CD8-positive, alpha-beta memory T cell (primary cell): ENCODE data around the gene ZNF701. TPM values are rescaled to one million over a fixed set of nuclear protein-coding genes. Genes with fewer than 3 reads are reported as not detected.
"Not testable (repeated sequence)": the region's sequence is repeated elsewhere in the genome, so short reads cannot be mapped to it uniquely, and the experiment has no call there.

ENCODE experiments used
- CTCF ChIA-PET: fragments of 350-600 bp; sonication (Branson Sonifier 250); formaldehyde crosslinking; loops from one replicate; lab custom pipeline; 2021; ENCODE audit warnings: antibody characterized with exemption; lab: Charles Lee
- POLR2A ChIA-PET: fragments of 350-600 bp; sonication (Branson Sonifier 250); formaldehyde crosslinking; loops from one replicate; lab custom pipeline; 2021; ENCODE audit warnings: antibody characterized with exemption; lab: Charles Lee
- DNase-seq, 5 donors: peaks; one replicate each; pipeline versions ENCODE4 v3.0.0 to v3.0.0-alpha.2; 2020 to 2022; ENCODE audit warnings: mixed read lengths in 1 of 5
- H3K27ac ChIP-seq: one replicate; pipeline ENCODE4 v1.7.0; 2013; ENCODE audit warnings: low read depth, mild to moderate bottlenecking, low read length, moderate library complexity
- H3K27me3 ChIP-seq: 2 replicates; pipeline ENCODE4 v1.7.0; 2013; ENCODE audit warnings: low read length, mild to moderate bottlenecking; ENCODE audit not compliant: insufficient read depth, poor library complexity, severe bottlenecking
- H3K36me3 ChIP-seq: 2 replicates; pipeline ENCODE4 v1.7.0; 2013; ENCODE audit warnings: mild to moderate bottlenecking, low read length, moderate library complexity; ENCODE audit not compliant: insufficient read depth
- H3K4me1 ChIP-seq: 2 replicates; pipeline ENCODE4 v1.7.0; 2013; ENCODE audit warnings: mild to moderate bottlenecking, low read length, moderate library complexity; ENCODE audit not compliant: insufficient read depth
- H3K4me3 ChIP-seq: 2 replicates; pipeline ENCODE4 v1.7.0; 2013; ENCODE audit warnings: mild to moderate bottlenecking, low read length
- H3K9me3 ChIP-seq: 2 replicates; pipeline ENCODE4 v1.7.0; 2013; ENCODE audit warnings: mild to moderate bottlenecking, low read length
- H3K27ac Mint-ChIP-seq, 8 donors: one replicate each; pipeline ENCODE4 v1.8.0; 2020 to 2021; ENCODE audit warnings: mixed read lengths in 8 of 8, mild to moderate bottlenecking in 6 of 8, inconsistent platforms in 3 of 8, moderate library complexity in 3 of 8
- H3K27me3 Mint-ChIP-seq, 2 donors: one replicate each; pipeline ENCODE4 v1.8.0; 2020 to 2021; ENCODE audit warnings: mixed read lengths in 2 of 2, mild to moderate bottlenecking in 1 of 2, moderate library complexity in 1 of 2
- H3K36me3 Mint-ChIP-seq, 3 donors: one replicate each; pipeline ENCODE4 v1.8.0; 2020 to 2021; ENCODE audit warnings: mixed read lengths in 3 of 3, inconsistent platforms in 1 of 3, mild to moderate bottlenecking in 1 of 3
- H3K4me1 Mint-ChIP-seq, 3 donors: one replicate each; pipeline ENCODE4 v1.8.0; 2020 to 2021; ENCODE audit warnings: mixed read lengths in 3 of 3, inconsistent platforms in 1 of 3, mild to moderate bottlenecking in 1 of 3
- H3K4me3 Mint-ChIP-seq, 7 donors: one replicate each; pipeline ENCODE4 v1.8.0; 2020 to 2021; ENCODE audit warnings: mixed read lengths in 7 of 7, mild to moderate bottlenecking in 6 of 7, moderate library complexity in 4 of 7, inconsistent platforms in 2 of 7
- H3K9me3 Mint-ChIP-seq, 5 donors: one replicate each; pipeline ENCODE4 v1.8.0; 2020 to 2022; ENCODE audit warnings: mixed read lengths in 5 of 5, mild to moderate bottlenecking in 3 of 5, moderate library complexity in 2 of 5, inconsistent platforms in 1 of 5
- polyA plus RNA-seq: library from polyadenylated mRNA; unstranded; fragments of 300-500 nt; fragmentation: Illumina TruSeq; gene quantifications from one replicate; pipeline ENCODE4 v1.2.3, GENCODE V29; 2021
- total RNA-seq, 2 experiments: library from RNA; stranded (reverse); gene quantifications; one replicate each; pipeline ENCODE4 v1.2.3, GENCODE V29; 2021

The ZNF701 gene
- total and polyA plus RNA-seq, 3 experiments from 2014 or later = 16.8 to 18.3 (median 17.7) TPM

GRCh38 chr19:52535385-52535770, 34.7 kb upstream of the ZNF701 start:
- peaks cover 44 to 68% (median 56%) of the 10 kb centered on the region in 3 donors for H3K4me1 Mint-ChIP-seq
- peak in 2 of 5 donors; percentile 30 to 57 for DNase-seq
- peaks cover 8 to 36% (median 13%) of the 10 kb centered on the region in 3 donors for H3K36me3 Mint-ChIP-seq
- peak overlapping the region; percentile 47 for H3K27ac ChIP-seq
- not testable (repeated sequence) for H3K4me1 ChIP-seq, H3K36me3 ChIP-seq, H3K27me3 Mint-ChIP-seq, H3K9me3 ChIP-seq, H3K9me3 Mint-ChIP-seq, H3K27me3 ChIP-seq
- ChIA-PET CTCF (interaction anchor here (0.9 kb wide), 1 partner anchor 8 kb away, joined by 3 read pairs; no protein-coding TSS in a partner anchor), POLR2A (interaction anchor here (0.7 kb wide), 2 partner anchors 9 to 291 kb away, joined by 5 read pairs; no protein-coding TSS in a partner anchor)
- H3K27ac Mint-ChIP-seq = peak overlapping the region; percentile 80 to 99 (median 92)
- H3K4me3 Mint-ChIP-seq = peak overlapping the region; percentile 82 to 96 (median 95)
- peak overlapping the region; percentile 68 for H3K4me3 ChIP-seq

DNA sequence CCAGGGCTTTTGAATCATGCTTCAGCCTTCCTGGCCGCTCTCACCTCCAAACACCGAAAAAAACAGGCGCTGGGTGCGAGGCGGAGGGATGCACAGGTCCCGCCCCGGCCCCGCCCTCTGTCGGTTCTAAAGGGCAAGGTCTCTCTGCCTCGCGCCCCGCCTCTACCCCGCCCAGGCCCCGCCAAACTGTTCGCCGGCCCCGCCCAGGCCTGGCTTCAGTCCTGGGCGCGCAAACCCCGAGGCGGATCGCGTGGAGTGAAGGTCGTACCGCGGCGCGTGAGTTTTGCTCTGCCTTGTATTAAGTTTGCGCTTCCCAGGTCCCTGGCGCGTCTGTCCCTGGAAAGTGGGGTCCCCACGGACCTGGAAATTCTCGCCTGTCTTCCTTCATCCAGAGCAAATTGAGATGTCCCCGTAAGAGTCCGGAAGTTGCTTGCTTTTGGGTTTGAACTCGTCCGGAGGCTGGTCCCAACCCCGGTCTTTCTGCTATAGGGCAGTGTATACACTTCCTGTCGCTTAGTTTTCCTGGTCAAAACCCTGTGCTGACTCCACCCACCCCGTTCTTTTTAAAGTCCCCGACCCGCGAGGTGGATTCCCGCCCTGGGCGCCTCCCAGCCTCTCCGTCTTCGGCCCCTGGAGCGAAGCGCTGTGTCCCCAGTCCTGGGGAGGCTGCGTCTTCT, 34.2 kb upstream of the ZNF701 start:
- Histone ChIP-seq H3K4me1 (peaks cover 6% of the 10 kb centered on the region), H3K9me3 (no peaks in the 10 kb centered on the region), H3K27ac (peak overlapping the region; percentile 47), H3K36me3 (no peaks in the 10 kb centered on the region), H3K27me3 (no peaks in the 10 kb centered on the region), H3K4me3 (peak overlapping the region; percentile 78)
- H3K36me3 Mint-ChIP-seq = peaks cover 11 to 41% (median 13%) of the 10 kb centered on the region in 3 donors
- peak overlapping the region; percentile 80 to 99 (median 92) for H3K27ac Mint-ChIP-seq
- ChIA-PET CTCF (no interaction called here), POLR2A (interaction anchor here (0.7 kb wide), 1 partner anchor 290 kb away, joined by 5 read pairs; no protein-coding TSS in a partner anchor)
- no peaks in the 10 kb centered on the region for H3K27me3 Mint-ChIP-seq
- DNase-seq = peak; percentile 78 to 94 (median 91)
- H3K4me3 Mint-ChIP-seq = peak overlapping the region; percentile 82 to 96 (median 95)
- peaks cover 46 to 71% (median 61%) of the 10 kb centered on the region in 3 donors for H3K4me1 Mint-ChIP-seq
- H3K9me3 Mint-ChIP-seq = no peaks in the 10 kb centered on the region

DNA sequence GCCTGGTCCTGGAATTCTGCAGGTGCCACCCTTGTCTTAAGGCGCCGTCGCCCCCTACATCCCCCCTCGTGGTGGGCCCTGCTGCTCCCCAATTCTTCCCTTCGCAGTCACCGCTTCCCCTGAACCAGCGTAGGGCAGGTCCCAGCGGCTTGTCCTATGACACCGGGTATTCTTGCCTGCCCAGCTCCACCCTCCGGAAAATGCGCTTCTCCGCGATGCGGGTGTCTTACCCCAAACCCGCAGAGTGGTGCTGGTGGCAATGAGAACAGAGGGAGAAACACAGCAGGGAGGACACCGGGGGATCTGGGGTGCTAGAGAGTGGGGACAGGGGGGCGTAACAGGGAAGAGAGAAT, 33.7 kb upstream of the ZNF701 start:
- peak overlapping the region; percentile 80 to 99 (median 92) for H3K27ac Mint-ChIP-seq
- Histone ChIP-seq H3K4me3 (peak overlapping the region; percentile 78), H3K4me1 (peaks cover 6% of the 10 kb centered on the region), H3K27ac (no peak overlapping the region), H3K9me3 (no peaks in the 10 kb centered on the region), H3K27me3 (no peaks in the 10 kb centered on the region), H3K36me3 (no peaks in the 10 kb centered on the region)
- H3K36me3 Mint-ChIP-seq = peaks cover 11 to 41% (median 13%) of the 10 kb centered on the region in 3 donors
- ChIA-PET CTCF (no interaction called here), POLR2A (no interaction called here)
- H3K4me3 Mint-ChIP-seq = peak overlapping the region; percentile 82 to 96 (median 95)
- no peaks in the 10 kb centered on the region for H3K9me3 Mint-ChIP-seq
- H3K4me1 Mint-ChIP-seq = peaks cover 47 to 71% (median 61%) of the 10 kb centered on the region in 3 donors
- no peaks in the 10 kb centered on the region for H3K27me3 Mint-ChIP-seq
- DNase-seq = peak; percentile 26 to 58 (median 47)

- H3K4me3 ChIP-seq, H3K27me3 Mint-ChIP-seq, H3K9me3 ChIP-seq, DNase-seq, H3K9me3 Mint-ChIP-seq, POLR2A ChIA-PET, H3K36me3 ChIP-seq, CTCF ChIA-PET, H3K27me3 ChIP-seq, H3K27ac ChIP-seq: not testable (repeated sequence)
- Mint-ChIP-seq H3K4me3 (peak overlapping the region in 2 of 7 donors; percentile 17 to 64), H3K36me3 (peaks cover 21 to 44% (median 23%) of the 10 kb centered on the region in 3 donors), H3K27ac (peak overlapping the region in 3 of 8 donors; percentile 17 to 66 (median 29)), H3K4me1 (peaks cover 59 to 80% (median 70%) of the 10 kb centered on the region in 3 donors)
- H3K4me1 ChIP-seq = peaks cover 17% of the 10 kb centered on the region
Observed at GRCh38 chr19:52538815-52539214, 31.3 kb upstream of the ZNF701 start.

DNA sequence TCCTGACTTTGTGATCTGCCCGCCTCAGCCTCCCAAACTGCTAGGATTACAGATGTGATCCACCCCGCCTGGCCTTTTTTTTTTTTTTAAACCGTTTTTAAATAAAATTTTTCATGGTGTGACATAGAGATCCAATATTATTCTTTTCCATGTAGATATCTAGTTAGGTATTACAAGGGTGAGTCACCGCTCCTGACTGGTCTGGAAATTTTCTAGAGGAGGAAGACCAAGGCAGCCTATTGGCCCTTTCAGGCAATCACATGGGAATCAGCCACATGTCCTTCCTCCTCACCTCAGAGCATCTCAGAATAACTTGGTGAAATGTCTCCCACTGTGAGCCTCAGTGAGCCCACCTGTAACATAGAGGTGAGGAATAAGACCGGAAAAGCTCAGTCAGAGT, 28.9 kb upstream of the ZNF701 start:
- Histone ChIP-seq H3K4me1 (peaks cover 17% of the 10 kb centered on the region), H3K36me3 (peaks cover 15% of the 10 kb centered on the region)
- POLR2A ChIA-PET, DNase-seq, CTCF ChIA-PET, H3K4me3 Mint-ChIP-seq, H3K4me3 ChIP-seq, H3K27ac ChIP-seq, H3K27me3 ChIP-seq, H3K9me3 Mint-ChIP-seq, H3K9me3 ChIP-seq, H3K27me3 Mint-ChIP-seq: not testable (repeated sequence)
- Mint-ChIP-seq H3K27ac (peak overlapping the region in 1 of 8 donors; percentile 54), H3K4me1 (peaks cover 53 to 71% (median 56%) of the 10 kb centered on the region in 3 donors), H3K36me3 (peaks cover 26 to 52% (median 27%) of the 10 kb centered on the region in 3 donors)

DNA sequence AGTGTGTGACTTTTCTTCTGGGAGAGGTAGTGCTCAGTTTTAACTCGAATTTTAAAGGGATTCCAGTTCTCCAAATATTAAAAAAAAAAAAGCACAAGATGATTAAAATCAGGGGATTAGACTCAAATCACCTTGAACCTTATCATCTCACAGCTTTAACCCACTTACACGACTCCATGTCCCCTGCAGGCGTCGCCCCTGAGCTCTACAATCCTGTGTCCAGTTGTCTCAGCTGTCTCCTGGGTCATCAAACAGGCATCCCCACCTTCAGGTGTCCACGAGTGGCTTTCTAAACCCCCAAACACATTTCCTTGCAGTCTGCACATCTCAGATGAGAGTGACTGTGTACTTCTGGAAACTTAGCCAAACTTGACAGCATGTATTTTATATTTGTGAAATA, 28.5 kb upstream of the ZNF701 start:
- peaks cover 26 to 57% (median 27%) of the 10 kb centered on the region in 3 donors for H3K36me3 Mint-ChIP-seq
- H3K27ac ChIP-seq = no peak overlapping the region
- POLR2A ChIA-PET = no interaction called here
- H3K27ac Mint-ChIP-seq = peak overlapping the region in 2 of 8 donors; percentile 74 to 79
- H3K4me1 ChIP-seq = peaks cover 16% of the 10 kb centered on the region
- H3K4me3 ChIP-seq = no peak overlapping the region
- DNase-seq = no peak
- peaks cover 0 to 1% of the 10 kb centered on the region in 2 donors for H3K27me3 Mint-ChIP-seq
- no peak overlapping the region for H3K4me3 Mint-ChIP-seq
- peaks cover 15% of the 10 kb centered on the region for H3K36me3 ChIP-seq
- peaks cover 48 to 66% (median 53%) of the 10 kb centered on the region in 3 donors for H3K4me1 Mint-ChIP-seq
- CTCF ChIA-PET = no interaction called here
- no peaks in the 10 kb centered on the region for H3K9me3 ChIP-seq
- peaks cover 0 to 4% (median 0%) of the 10 kb centered on the region in 5 donors for H3K9me3 Mint-ChIP-seq
- no peaks in the 10 kb centered on the region for H3K27me3 ChIP-seq

DNA sequence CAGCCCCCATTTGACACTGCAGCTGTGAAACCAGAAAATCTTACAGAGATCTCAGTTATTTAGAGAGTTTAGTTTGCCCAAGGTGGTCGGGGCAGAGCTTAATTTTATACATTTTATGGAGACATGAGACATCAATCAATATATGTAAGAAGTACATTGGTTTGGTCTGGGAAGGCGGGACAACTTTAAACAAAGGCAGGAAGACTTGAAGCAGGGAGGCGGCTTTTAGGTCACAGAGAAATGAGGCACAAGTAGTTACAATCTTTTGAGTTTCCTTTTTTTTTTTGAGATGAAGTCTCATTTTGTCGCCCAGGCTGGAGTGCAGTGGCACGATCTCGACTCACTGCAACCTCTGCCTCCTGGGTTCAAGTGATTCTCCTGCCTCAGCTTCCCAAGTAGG, 27.5 kb upstream of the ZNF701 start:
- Mint-ChIP-seq H3K27ac (peak overlapping the region; percentile 83 to 93 (median 88)), H3K4me3 (peak overlapping the region; percentile 60 to 89 (median 69)), H3K36me3 (peaks cover 31 to 63% (median 31%) of the 10 kb centered on the region in 3 donors), H3K4me1 (peaks cover 39 to 57% (median 43%) of the 10 kb centered on the region in 3 donors)
- Histone ChIP-seq H3K36me3 (peaks cover 23% of the 10 kb centered on the region), H3K4me1 (peaks cover 11% of the 10 kb centered on the region)
- H3K9me3 Mint-ChIP-seq, H3K27me3 Mint-ChIP-seq, DNase-seq, H3K27ac ChIP-seq, H3K27me3 ChIP-seq, H3K9me3 ChIP-seq, H3K4me3 ChIP-seq, CTCF ChIA-PET: not testable (repeated sequence)
- POLR2A ChIA-PET = interaction anchor here (0.6 kb wide), 1 partner anchor 146 kb away, joined by 3 read pairs; no protein-coding TSS in a partner anchor
